ENCODE measurements around the gene ARHGAP18. TPM values are rescaled to one million over a fixed set of nuclear protein-coding genes. Genes with fewer than 3 reads are reported as not detected.

Gene ARHGAP18
- total and polyA plus RNA-seq, 2 experiments from 2014 or later, result 4.3 to 5.0 TPM

DNA sequence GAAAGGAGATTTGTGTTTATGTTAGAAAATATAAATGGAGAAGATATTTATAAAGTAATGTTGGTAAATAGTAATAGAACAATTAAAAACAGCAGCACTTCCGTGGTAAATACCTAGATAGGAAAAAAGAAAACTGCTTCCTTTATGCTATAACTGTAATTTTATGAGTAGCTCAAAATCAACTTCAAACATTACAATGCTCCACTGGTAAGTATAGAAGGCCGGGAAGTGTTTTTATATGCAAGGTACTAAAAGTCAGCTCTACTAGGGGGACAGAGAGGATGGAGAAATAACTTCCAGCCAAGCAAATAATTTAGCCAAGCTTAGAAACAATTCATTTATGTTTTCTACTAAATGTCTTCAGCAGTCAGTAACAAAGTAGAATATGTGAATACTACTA lies 56.7 kb downstream of the ARHGAP18 start:
- H4K20me1 ChIP-seq (replicated peaks; ENCODE audit: insufficient read depth), result no peaks in the 10 kb centered on the region
- H2AFZ ChIP-seq, result no peak overlapping the region
- peaks cover 4% of the 10 kb centered on the region for H3K4me1 Mint-ChIP-seq
- no peaks in the 10 kb centered on the region for H3K9me3 Mint-ChIP-seq
- ATAC-seq (no peak), DNase-seq (ENCODE audit: low spot score) (no peak)
- H3K9me2 ChIP-seq (ENCODE audit: insufficient read depth), result no peaks in the 10 kb centered on the region
- H3K4me1 ChIP-seq (ENCODE audit: insufficient read depth), result peaks cover 6% of the 10 kb centered on the region; the same call in 1 of the 2 replicates
- H3F3A ChIP-seq (replicated peaks; ENCODE audit: low read depth), result no peaks in the 10 kb centered on the region
- H3K27me3 Mint-ChIP-seq (ENCODE audit: insufficient read depth, low read depth, poor library complexity), result no peaks in the 10 kb centered on the region
- H3K27ac Mint-ChIP-seq, result no peak overlapping the region
- H3K79me2 ChIP-seq (replicated peaks; ENCODE audit: insufficient read depth), result no peaks in the 10 kb centered on the region
- H3K36me3 ChIP-seq (ENCODE audit: insufficient read depth), result no peaks in the 10 kb centered on the region
- TF ChIP-seq, protein P1, sequence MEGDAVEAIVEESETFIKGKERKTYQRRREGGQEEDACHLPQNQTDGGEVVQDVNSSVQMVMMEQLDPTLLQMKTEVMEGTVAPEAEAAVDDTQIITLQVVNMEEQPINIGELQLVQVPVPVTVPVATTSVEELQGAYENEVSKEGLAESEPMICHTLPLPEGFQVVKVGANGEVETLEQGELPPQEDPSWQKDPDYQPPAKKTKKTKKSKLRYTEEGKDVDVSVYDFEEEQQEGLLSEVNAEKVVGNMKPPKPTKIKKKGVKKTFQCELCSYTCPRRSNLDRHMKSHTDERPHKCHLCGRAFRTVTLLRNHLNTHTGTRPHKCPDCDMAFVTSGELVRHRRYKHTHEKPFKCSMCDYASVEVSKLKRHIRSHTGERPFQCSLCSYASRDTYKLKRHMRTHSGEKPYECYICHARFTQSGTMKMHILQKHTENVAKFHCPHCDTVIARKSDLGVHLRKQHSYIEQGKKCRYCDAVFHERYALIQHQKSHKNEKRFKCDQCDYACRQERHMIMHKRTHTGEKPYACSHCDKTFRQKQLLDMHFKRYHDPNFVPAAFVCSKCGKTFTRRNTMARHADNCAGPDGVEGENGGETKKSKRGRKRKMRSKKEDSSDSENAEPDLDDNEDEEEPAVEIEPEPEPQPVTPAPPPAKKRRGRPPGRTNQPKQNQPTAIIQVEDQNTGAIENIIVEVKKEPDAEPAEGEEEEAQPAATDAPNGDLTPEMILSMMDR (conservative IDR thresholded peaks at IDR 0.05; ENCODE audit: low read depth in 2 of 2), result no peak
- TF ChIP-seq, protein P2, sequence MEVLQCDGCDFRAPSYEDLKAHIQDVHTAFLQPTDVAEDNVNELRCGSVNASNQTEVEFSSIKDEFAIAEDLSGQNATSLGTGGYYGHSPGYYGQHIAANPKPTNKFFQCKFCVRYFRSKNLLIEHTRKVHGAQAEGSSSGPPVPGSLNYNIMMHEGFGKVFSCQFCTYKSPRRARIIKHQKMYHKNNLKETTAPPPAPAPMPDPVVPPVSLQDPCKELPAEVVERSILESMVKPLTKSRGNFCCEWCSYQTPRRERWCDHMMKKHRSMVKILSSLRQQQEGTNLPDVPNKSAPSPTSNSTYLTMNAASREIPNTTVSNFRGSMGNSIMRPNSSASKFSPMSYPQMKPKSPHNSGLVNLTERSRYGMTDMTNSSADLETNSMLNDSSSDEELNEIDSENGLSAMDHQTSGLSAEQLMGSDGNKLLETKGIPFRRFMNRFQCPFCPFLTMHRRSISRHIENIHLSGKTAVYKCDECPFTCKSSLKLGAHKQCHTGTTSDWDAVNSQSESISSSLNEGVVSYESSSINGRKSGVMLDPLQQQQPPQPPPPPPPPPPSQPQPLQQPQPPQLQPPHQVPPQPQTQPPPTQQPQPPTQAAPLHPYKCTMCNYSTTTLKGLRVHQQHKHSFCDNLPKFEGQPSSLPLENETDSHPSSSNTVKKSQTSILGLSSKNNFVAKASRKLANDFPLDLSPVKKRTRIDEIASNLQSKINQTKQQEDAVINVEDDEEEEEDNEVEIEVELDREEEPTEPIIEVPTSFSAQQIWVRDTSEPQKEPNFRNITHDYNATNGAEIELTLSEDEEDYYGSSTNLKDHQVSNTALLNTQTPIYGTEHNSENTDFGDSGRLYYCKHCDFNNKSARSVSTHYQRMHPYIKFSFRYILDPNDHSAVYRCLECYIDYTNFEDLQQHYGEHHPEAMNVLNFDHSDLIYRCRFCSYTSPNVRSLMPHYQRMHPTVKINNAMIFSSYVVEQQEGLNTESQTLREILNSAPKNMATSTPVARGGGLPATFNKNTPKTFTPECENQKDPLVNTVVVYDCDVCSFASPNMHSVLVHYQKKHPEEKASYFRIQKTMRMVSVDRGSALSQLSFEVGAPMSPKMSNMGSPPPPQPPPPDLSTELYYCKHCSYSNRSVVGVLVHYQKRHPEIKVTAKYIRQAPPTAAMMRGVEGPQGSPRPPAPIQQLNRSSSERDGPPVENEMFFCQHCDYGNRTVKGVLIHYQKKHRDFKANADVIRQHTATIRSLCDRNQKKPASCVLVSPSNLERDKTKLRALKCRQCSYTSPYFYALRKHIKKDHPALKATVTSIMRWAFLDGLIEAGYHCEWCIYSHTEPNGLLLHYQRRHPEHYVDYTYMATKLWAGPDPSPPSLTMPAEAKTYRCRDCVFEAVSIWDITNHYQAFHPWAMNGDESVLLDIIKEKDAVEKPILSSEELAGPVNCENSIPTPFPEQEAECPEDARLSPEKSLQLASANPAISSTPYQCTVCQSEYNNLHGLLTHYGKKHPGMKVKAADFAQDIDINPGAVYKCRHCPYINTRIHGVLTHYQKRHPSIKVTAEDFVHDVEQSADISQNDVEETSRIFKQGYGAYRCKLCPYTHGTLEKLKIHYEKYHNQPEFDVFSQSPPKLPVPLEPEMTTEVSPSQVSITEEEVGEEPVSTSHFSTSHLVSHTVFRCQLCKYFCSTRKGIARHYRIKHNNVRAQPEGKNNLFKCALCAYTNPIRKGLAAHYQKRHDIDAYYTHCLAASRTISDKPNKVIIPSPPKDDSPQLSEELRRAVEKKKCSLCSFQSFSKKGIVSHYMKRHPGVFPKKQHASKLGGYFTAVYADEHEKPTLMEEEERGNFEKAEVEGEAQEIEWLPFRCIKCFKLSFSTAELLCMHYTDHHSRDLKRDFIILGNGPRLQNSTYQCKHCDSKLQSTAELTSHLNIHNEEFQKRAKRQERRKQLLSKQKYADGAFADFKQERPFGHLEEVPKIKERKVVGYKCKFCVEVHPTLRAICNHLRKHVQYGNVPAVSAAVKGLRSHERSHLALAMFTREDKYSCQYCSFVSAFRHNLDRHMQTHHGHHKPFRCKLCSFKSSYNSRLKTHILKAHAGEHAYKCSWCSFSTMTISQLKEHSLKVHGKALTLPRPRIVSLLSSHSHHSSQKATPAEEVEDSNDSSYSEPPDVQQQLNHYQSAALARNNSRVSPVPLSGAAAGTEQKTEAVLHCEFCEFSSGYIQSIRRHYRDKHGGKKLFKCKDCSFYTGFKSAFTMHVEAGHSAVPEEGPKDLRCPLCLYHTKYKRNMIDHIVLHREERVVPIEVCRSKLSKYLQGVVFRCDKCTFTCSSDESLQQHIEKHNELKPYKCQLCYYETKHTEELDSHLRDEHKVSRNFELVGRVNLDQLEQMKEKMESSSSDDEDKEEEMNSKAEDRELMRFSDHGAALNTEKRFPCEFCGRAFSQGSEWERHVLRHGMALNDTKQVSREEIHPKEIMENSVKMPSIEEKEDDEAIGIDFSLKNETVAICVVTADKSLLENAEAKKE (CRISPR knock-in tag; IDR thresholded peaks at IDR 0.05), result no peak
- TF ChIP-seq EZH2 (IDR thresholded peaks at IDR 0.05; ENCODE audit: low read depth, unreplicated experiment) (no peak), ZNF114 (CRISPR knock-in tag; IDR thresholded peaks at IDR 0.05) (no peak), JUNB (IDR thresholded peaks at IDR 0.05; ENCODE audit: unreplicated experiment) (no peak), NANOG (IDR thresholded peaks at IDR 0.05; ENCODE audit: borderline replicate concordance) (no peak), CREB1 (CRISPR knock-in tag; IDR thresholded peaks at IDR 0.05; ENCODE audit: low read depth) (no peak), ZNF331 (CRISPR knock-in tag; IDR thresholded peaks at IDR 0.05; ENCODE audit: low read depth) (no peak), STAT1 (IDR thresholded peaks at IDR 0.05; ENCODE audit: unreplicated experiment) (no peak), EZH2phosphoT487 (IDR thresholded peaks at IDR 0.05; ENCODE audit: unreplicated experiment) (no peak), POLR2AphosphoS5 (IDR thresholded peaks at IDR 0.05; ENCODE audit: low read depth) (no peak)
- TF ChIP-seq, protein P3, sequence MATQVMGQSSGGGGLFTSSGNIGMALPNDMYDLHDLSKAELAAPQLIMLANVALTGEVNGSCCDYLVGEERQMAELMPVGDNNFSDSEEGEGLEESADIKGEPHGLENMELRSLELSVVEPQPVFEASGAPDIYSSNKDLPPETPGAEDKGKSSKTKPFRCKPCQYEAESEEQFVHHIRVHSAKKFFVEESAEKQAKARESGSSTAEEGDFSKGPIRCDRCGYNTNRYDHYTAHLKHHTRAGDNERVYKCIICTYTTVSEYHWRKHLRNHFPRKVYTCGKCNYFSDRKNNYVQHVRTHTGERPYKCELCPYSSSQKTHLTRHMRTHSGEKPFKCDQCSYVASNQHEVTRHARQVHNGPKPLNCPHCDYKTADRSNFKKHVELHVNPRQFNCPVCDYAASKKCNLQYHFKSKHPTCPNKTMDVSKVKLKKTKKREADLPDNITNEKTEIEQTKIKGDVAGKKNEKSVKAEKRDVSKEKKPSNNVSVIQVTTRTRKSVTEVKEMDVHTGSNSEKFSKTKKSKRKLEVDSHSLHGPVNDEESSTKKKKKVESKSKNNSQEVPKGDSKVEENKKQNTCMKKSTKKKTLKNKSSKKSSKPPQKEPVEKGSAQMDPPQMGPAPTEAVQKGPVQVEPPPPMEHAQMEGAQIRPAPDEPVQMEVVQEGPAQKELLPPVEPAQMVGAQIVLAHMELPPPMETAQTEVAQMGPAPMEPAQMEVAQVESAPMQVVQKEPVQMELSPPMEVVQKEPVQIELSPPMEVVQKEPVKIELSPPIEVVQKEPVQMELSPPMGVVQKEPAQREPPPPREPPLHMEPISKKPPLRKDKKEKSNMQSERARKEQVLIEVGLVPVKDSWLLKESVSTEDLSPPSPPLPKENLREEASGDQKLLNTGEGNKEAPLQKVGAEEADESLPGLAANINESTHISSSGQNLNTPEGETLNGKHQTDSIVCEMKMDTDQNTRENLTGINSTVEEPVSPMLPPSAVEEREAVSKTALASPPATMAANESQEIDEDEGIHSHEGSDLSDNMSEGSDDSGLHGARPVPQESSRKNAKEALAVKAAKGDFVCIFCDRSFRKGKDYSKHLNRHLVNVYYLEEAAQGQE (IDR thresholded peaks at IDR 0.05; ENCODE audit: unreplicated experiment), result no peak
- TF ChIP-seq, protein P4, sequence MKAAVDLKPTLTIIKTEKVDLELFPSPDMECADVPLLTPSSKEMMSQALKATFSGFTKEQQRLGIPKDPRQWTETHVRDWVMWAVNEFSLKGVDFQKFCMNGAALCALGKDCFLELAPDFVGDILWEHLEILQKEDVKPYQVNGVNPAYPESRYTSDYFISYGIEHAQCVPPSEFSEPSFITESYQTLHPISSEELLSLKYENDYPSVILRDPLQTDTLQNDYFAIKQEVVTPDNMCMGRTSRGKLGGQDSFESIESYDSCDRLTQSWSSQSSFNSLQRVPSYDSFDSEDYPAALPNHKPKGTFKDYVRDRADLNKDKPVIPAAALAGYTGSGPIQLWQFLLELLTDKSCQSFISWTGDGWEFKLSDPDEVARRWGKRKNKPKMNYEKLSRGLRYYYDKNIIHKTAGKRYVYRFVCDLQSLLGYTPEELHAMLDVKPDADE (IDR thresholded peaks at IDR 0.05), result no peak
- H3K27me3 ChIP-seq (ENCODE audit: insufficient read depth), result no peaks in the 10 kb centered on the region
- no peak overlapping the region for H3K27ac ChIP-seq (ENCODE audit: low read depth)
- H3K36me3 Mint-ChIP-seq (ENCODE audit: low read depth), result no peaks in the 10 kb centered on the region
- H3K4me2 ChIP-seq, result no peak overlapping the region
- H3K4me3 ChIP-seq, result no peak overlapping the region
- H3K4me3 Mint-ChIP-seq, result no peak overlapping the region
